SIG-M5 (cell line): Measurements from ENCODE around the gene QRSL1.
"Not testable (repeated sequence)": the region's sequence is repeated elsewhere in the genome, so short reads cannot be mapped to it uniquely, and the experiment has no call there.

ENCODE experiments used
- DNase-seq: peaks from one replicate; lab custom pipeline; 2025; lab: John Stamatoyannopoulos, UW

Gene QRSL1

GRCh38 chr6:106629103-106629858 is at the start of gene QRSL1, which contains the start of gene RTN4IP1:
QRSL1 (plus strand) TSS chr6:106629578; CDS start chr6:106629682, 104 bp downstream.
RTN4IP1 (minus strand) TSS chr6:106629498; CDS start chr6:106629021, 477 bp downstream.
- peak; percentile 71 for DNase-seq

DNA sequence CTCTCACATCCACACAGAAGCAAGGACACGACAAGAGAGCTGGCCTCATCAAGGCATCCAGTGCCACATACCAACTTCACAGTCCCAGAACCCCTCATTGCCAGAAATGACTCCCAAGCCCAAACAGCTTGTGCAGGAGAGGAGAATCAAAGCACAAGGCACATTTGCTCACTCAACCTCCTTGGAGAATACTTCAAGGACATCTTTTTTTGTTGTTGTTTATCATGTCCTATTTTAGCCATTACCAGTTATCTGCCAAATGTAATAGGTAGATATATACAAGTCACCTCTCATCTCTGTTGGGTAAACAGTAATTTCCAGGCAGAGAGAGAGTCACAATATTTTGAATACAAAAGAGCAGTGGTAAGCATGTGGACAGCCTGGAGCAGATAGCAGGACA is 47.9 kb upstream of the QRSL1 start:
- no peak for DNase-seq

DNA sequence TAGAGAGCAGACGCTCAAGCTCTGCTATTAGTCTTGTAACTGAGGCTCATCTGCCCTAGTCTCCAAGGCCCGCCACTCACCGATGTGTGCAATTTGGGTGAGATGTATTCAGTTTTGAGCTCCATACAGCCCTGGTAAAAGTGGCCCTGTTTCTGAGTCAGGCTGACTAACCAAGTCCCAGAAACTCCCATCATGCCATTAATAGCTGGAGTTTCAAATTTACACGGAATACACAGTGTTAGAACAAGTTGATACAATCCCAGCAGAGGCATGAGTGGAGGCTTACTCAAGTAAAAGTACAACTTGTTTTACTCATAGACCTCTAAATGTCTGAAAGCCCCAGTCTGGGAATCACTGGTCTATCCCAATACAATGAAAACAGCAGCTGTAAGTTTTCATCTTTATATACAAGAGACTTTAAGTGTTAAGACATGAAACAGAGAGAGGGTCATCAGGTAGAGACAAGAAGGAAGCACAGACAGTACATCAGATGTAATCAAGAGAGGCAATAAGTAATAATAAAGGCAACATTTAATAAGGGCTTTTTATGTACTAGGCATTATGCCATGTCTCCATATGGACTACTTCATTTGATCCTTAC is 42.5 kb upstream of the QRSL1 start:
- no peak for DNase-seq

DNA sequence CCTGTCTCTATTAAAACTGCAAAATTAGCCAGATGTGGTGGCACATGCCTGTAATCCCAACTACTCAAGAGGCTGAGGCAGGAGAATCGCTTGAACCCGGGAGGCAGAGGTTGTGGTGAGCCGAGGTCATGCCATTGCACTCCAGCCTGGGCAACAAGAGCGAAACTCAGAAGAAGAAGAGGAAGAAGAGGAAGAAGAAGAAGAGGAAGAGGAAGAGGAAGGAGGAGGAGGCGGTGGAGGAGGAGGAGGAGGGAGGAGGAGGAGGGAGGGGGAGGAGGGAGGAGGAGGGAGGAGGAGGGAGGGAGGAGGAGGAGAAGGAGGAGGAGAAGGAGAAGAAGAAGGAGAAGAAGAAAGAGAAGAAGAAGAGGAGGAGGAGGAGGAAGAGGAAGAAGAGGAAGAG is 40.4 kb upstream of the QRSL1 start:
- not testable (repeated sequence) for DNase-seq

- DNase-seq: no peak
These were observed 38.1 kb upstream of the QRSL1 start for GRCh38 chr6:106591111-106591825.

GRCh38 chr6:106599440-106599839 is 29.9 kb upstream of the QRSL1 start:
- no peak for DNase-seq

GRCh38 chr6:106600329-106600728 is 29.0 kb upstream of the QRSL1 start:
- no peak for DNase-seq

- no peak for DNase-seq
These were observed 21.2 kb upstream of the QRSL1 start for GRCh38 chr6:106608080-106608668.

GRCh38 chr6:106609699-106610098 is 19.7 kb upstream of the QRSL1 start:
- DNase-seq: no peak

GRCh38 chr6:106611030-106611429 is 18.3 kb upstream of the QRSL1 start:
- DNase-seq: no peak

DNA sequence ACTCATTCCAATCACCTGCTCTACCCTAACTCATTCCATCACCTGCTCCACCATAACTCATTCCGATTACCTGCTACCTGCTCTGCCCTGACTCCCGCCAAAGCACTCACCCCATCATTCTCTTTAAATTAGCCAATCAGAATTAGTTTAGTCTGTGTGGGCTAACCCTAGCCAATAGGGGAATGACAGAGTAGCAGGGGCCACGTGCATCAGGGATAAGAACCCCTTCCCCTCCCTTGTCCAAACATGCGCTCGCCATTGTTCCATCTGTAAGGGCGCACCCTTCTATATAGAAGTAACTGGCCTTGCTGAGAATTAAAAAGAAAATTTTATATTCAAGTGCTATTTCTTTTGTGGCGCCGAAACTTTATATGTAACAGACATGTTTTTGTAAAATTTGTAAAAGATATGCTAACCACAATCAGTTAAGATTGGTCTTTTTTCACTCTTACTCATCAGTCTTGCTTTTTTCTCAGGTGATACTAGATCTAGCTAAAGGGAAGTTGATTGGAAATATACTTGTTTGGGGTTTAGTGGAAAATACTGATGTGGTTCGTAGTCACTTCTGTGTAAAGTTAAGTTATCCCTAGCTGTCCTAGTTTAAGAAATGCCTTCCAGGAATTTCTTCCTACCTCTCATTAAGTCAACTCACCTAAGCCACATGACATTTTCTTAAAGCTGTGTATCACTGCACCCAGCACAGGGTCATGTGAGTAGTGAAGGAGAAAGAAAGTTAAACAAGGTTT is 16.5 kb upstream of the QRSL1 start:
- DNase-seq: no peak

DNA sequence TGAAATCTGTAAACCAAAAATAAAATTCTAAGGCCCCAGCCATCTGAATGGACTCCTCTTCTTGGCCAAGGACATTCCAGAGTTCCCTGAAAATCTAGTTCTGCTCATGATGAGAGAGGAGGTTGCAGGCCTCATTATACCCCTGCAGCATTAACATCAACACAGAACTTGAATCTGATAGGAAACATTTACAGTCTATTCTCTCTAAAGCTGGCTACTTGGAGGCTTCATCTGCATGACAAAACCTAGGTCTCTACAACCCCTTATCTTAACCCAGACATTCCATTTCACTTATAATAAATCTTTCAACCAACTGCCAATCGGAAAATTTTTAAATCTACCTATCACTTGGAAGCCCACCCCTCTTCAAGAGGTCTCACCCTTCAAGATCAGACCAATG is 15.8 kb upstream of the QRSL1 start:
- DNase-seq: no peak

- DNase-seq: no peak
These were observed 15.2 kb upstream of the QRSL1 start for GRCh38 chr6:106614166-106614565.

- DNase-seq: no peak
These were observed 14.7 kb upstream of the QRSL1 start for GRCh38 chr6:106614592-106615257.

DNA sequence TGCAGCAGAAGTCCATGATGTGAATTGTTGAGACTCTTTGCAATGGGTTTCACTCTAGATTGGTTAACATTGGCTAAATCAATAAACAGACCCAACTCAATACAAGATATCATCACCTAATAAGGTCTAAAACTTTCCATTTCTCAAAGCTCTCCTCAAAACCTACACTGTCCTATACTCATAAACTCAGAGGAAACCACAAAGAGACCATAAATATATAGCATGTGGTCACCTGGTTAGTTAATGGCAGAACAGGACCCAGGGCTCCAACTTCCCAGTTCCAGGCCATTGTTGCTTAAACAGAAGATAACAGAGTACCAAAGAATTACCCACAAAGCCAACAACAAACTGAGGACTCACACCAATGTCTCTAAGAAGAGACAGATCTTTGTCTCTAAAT is 12.1 kb upstream of the QRSL1 start:
- no peak for DNase-seq

DNA sequence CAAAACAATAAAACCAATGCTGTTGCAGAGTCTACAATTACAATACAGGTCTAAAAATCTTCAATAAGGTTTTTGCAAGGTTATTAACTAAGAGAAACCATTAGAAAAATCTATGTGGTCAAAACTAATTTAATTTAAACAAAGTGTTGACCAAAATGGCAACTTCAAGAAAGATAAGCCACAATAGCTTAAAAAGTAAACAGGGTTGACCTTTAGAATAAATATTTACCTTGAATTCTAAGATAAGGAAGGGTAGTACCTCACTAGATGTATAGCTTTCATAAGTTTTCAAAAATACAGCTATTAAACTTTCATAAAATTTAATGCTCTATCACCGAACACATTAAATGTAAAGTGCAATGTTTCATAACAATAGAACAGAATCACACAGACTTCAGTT is 11.5 kb upstream of the QRSL1 start:
- no peak for DNase-seq

- no peak for DNase-seq
These were observed 11.1 kb upstream of the QRSL1 start for GRCh38 chr6:106618324-106618723.

DNA sequence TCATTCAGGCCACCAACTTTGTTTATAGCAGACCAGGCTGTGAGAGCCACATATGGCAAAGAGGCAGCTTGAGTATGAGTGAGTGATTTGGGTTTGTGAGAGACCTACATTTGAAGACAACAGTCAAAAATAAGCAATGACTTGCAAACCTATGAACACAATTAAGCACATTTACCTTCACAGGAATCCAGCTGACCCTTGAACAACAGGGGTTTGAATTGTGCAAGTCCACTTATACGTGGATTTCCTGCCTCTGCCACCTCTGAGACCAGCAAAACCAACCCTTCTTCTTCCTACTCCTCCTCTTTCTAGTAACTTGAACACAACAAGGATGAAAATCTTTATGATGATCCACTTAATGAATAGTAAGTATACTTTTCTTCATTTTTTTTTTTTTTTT is 10.2 kb upstream of the QRSL1 start:
- no peak for DNase-seq

DNA sequence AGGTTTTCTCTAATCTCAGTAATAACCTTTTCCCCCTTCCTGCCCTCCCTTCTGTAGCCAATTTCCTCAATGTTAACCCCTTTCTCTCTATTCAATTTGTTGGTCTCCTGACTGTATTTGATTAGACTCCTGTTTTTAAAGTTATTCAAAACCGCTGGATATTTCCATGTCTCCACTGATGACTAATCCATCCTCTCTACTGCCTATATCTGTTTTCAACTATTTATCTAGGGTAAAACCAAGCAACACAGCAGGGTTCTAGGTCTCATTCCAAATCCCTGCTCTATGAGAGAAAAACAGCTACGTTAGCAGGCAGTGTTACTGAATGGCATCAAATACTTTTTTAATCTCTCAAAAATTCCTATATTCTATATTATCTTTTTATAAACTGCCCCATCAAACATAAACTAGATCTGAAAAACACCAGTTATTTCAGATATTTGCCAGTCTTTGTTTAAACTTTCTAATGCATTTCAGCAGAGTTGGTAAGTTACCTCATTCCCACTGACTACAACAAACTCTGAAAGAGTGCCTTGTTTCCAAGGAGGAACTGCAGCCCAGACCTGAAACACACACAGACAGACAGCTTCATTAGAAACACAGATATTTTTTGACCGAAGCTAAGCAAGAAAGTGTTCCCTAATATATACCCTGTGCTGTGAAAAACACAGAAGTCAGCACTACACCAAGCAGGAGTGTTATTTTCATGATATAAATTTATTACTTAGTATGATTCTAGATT is 8.3 kb upstream of the QRSL1 start:
- no peak for DNase-seq

- DNase-seq: no peak
These were observed 7.0 kb upstream of the QRSL1 start for GRCh38 chr6:106622412-106622811.

DNA sequence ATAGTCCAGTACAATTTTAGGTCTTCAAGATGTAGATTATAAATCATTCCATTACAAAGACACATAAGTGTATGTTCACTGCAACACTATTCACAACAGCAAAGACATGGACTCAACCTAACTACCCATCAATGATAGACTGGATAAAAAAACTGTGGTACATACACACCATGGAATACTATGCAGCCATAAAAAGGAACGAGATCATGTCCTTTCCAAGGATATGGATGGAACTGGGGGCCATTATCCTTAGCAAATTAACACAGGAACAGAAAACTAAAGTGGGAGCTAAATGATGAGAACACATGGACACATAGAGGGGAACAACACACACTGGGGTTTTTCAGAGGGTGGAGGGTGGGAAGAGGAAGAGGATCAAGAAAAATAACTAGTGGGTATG is 6.3 kb upstream of the QRSL1 start:
- no peak for DNase-seq
